PFSK-1 (cell line): ENCODE measurements around the gene RASL10B.

ENCODE experiments used
- TAF1 ChIP-seq: IDR thresholded peaks from 2 replicates; pipeline ENCODE4 v1.6.1; 2012; ENCODE audit warnings: low read length, control low read depth, borderline replicate concordance; ENCODE audit not compliant: insufficient read depth
- TF ChIP-seq, protein P1 (sequence below), 2 experiments: IDR thresholded peaks; 2 replicates each; pipeline versions ENCODE4 v1.6.1 to v1.8.0; 2011 to 2012; ENCODE audit warnings: low read depth in 2 of 2, low read length in 2 of 2, control low read depth in 1 of 2, inconsistent platforms in 1 of 2, mild to moderate bottlenecking in 1 of 2, moderate library complexity in 1 of 2; ENCODE audit not compliant: insufficient read depth in 1 of 2

DNA sequence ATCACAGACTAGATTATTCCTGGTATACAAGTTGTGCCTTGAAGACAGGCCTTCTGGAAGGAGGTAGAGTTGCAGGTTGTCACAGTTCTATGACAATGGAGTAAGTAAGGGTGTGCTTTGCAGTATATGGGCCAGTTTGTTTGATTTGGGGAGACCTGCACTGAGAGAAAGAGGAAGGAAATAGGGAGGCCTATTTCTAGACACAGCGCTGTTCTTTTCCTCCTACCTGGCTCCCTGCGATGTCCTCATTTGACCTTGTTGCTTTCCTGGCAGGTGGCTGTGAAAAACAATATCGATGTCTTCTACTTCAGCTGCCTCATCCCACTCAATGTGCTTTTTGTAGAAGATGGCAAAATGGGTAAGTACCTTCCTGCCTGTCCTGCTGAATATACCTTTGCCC is 22.5 kb upstream of the RASL10B start:
- TF ChIP-seq, protein P1, sequence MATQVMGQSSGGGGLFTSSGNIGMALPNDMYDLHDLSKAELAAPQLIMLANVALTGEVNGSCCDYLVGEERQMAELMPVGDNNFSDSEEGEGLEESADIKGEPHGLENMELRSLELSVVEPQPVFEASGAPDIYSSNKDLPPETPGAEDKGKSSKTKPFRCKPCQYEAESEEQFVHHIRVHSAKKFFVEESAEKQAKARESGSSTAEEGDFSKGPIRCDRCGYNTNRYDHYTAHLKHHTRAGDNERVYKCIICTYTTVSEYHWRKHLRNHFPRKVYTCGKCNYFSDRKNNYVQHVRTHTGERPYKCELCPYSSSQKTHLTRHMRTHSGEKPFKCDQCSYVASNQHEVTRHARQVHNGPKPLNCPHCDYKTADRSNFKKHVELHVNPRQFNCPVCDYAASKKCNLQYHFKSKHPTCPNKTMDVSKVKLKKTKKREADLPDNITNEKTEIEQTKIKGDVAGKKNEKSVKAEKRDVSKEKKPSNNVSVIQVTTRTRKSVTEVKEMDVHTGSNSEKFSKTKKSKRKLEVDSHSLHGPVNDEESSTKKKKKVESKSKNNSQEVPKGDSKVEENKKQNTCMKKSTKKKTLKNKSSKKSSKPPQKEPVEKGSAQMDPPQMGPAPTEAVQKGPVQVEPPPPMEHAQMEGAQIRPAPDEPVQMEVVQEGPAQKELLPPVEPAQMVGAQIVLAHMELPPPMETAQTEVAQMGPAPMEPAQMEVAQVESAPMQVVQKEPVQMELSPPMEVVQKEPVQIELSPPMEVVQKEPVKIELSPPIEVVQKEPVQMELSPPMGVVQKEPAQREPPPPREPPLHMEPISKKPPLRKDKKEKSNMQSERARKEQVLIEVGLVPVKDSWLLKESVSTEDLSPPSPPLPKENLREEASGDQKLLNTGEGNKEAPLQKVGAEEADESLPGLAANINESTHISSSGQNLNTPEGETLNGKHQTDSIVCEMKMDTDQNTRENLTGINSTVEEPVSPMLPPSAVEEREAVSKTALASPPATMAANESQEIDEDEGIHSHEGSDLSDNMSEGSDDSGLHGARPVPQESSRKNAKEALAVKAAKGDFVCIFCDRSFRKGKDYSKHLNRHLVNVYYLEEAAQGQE (IDR thresholded peaks at IDR 0.05; ENCODE audit: insufficient read depth in 1 of 2, low read depth in 2 of 2, low read length in 2 of 2) = no peak
- TF ChIP-seq TAF1 = no peak
